Measurements from ENCODE around the gene CCND2.

GRCh38 chr12:4238577-4238976 is 35.0 kb upstream of the CCND2 start:
- TF ChIP-seq EZH2 (IDR thresholded peaks at IDR 0.05) (no peak), POLR2AphosphoS5 (IDR thresholded peaks at IDR 0.05; ENCODE audit: borderline replicate concordance, low read depth, low read length) (no peak)
